Upper lobe of left lung (tissue), 4 donors: ENCODE data around the gene ERGIC2.

Source experiments
- EP300 ChIP-seq, 4 donors: sonication (generic); formaldehyde crosslinking; IDR thresholded peaks; one replicate each; pipeline ENCODE4 v1.5.1; 2017; ENCODE audit warnings: antibody characterized with exemption in 4 of 4, control low read depth in 2 of 4
- POLR2A ChIP-seq, 4 donors: fragments of 450-650 bp; IDR thresholded peaks; one replicate each; pipeline ENCODE4 v1.5.1; 2016 to 2017; ENCODE audit warnings: antibody characterized with exemption in 4 of 4, mild to moderate bottlenecking in 2 of 4
- POLR2AphosphoS5 ChIP-seq, 2 donors: sonication (generic); formaldehyde crosslinking; IDR thresholded peaks; one replicate each; pipeline ENCODE4 v1.5.1; 2017; ENCODE audit warnings: antibody characterized with exemption in 2 of 2
- TF ChIP-seq, protein P1 (sequence below), 6 experiments: fragments of 450-650 bp in 4 of 6; fragments of 200-600 bp in 2 of 6; sonication (generic) in 2 of 6; IDR thresholded peaks; one replicate each; pipeline ENCODE4 v1.5.1; 2016 to 2019; ENCODE audit warnings: antibody characterized with exemption in 6 of 6

- no peak for TF ChIP-seq POLR2A (IDR thresholded peaks at IDR 0.05)
- TF ChIP-seq, protein P1, sequence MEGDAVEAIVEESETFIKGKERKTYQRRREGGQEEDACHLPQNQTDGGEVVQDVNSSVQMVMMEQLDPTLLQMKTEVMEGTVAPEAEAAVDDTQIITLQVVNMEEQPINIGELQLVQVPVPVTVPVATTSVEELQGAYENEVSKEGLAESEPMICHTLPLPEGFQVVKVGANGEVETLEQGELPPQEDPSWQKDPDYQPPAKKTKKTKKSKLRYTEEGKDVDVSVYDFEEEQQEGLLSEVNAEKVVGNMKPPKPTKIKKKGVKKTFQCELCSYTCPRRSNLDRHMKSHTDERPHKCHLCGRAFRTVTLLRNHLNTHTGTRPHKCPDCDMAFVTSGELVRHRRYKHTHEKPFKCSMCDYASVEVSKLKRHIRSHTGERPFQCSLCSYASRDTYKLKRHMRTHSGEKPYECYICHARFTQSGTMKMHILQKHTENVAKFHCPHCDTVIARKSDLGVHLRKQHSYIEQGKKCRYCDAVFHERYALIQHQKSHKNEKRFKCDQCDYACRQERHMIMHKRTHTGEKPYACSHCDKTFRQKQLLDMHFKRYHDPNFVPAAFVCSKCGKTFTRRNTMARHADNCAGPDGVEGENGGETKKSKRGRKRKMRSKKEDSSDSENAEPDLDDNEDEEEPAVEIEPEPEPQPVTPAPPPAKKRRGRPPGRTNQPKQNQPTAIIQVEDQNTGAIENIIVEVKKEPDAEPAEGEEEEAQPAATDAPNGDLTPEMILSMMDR (IDR thresholded peaks at IDR 0.05) = no peak
- no peak for TF ChIP-seq POLR2AphosphoS5 (IDR thresholded peaks at IDR 0.05)
- no peak for TF ChIP-seq EP300 (IDR thresholded peaks at IDR 0.05)
These were observed 34.1 kb downstream of the ERGIC2 start for GRCh38 chr12:29346769-29347421.
